Amygdala (tissue), 56 donors: ENCODE results near the gene IL13RA2.

Experiments
- DNase-seq, 56 donors: peaks; one replicate each; lab custom pipeline; 2025; lab: John Stamatoyannopoulos, UW

The IL13RA2 gene

GRCh38 chrX:114999906-115000305, 17.5 kb downstream of the IL13RA2 start:
- no peak for DNase-seq

- no peak for DNase-seq
Measured at GRCh38 chrX:114997779-114998178, 19.6 kb downstream of the IL13RA2 start.

DNA sequence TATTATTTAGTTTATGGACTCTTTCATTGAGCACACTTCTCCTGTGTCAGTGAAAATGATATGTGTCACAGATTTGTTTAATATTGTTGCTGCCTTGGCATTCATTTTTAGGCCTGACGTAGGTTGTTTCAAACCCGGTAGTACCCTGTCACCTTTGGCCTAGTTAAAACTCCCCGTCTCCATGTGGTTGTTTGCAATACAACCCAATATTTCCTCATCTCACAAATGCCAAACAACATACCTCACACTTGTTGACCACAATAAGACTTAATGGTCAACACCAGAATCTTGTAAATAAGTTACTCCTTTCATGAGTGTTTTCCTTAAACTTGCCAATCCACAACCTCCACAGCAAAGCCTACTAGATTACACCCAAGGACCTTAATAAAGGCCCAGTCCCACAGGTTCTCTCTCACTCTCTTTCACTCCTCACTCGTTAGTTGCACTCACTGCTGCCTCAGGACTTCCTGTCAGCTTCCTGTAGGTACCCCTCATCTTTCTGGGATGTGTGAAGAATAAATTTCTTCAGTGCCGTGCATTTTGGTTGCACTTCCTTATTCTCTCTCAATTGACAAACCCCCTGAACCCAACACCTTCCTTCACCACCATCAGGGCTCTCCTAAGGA, 31.3 kb downstream of the IL13RA2 start:
- DNase-seq, result no peak

- no peak for DNase-seq
Measured at GRCh38 chrX:114976292-114976691, 41.1 kb downstream of the IL13RA2 start.

GRCh38 chrX:114973013-114973412, 44.4 kb downstream of the IL13RA2 start:
- no peak for DNase-seq

DNA sequence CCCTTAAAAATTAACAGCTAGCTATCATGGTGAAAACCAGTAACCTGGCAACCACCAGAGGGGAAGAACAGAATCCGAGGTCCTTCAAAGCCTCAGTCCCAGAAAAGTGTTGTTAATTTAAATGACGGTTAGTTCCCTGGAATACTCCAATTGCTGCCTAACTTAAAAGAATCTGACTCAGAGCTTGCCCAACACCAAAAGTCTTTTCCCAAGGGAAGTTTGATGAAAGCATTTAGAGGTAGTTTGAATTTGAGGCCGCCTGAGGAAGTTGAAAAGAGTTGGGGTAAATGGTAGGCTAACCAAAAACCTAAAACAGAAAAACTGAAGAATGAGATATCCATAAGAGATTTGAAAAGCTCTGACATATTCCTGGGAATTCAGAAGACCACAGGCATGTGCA, 46.6 kb downstream of the IL13RA2 start:
- DNase-seq, result no peak

- DNase-seq, result no peak
Measured at GRCh38 chrX:114964374-114964773, 53.0 kb downstream of the IL13RA2 start.

GRCh38 chrX:114962209-114962608, 55.2 kb downstream of the IL13RA2 start:
- DNase-seq, result no peak

GRCh38 chrX:114959729-114960128, 57.7 kb downstream of the IL13RA2 start:
- DNase-seq, result no peak
